Measurements from ENCODE around the gene PARS2. TPM values are rescaled to one million over a fixed set of nuclear protein-coding genes. Genes with fewer than 3 reads are reported as not detected.
A peak's percentile ranks its signal among the peaks of the same experiment; 100 is the strongest.

PARS2 gene
- total RNA-seq, 2 experiments from 2014 or later, result 5.3 to 7.6 TPM

DNA sequence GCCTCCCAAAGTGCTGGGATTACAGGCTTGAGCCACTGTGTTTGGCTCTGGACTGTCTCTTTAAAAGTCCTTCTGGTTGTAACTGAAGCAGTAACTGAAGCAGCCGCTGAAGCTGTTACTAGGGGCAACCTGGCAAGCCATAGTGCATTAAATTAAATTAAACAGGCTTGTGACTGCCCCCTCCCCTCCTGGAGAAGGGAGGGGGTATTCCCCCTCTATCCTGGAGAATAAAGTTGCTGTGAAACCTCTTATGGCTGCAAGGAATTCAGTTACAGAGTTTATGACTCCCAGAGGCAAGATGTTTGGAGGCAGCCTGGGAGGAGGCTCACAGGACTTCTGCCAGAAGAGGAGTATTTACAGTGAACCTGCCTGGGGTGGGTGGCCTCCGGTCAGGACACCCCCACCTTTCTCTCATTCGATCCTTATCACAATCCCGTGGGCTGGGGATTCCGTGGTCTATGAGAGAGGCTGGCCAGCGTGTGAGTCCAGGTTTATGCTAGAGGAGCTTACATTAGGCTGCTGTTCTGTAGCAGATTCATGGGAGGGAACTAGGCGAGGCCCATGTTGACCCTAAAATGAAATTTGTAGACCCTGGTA lies 28.5 kb upstream of the PARS2 start:
- intact Hi-C loops (cut with micrococcal nuclease; ENCODE audit: unreplicated experiment), result loop anchor here (1.0 kb wide), 1 partner anchor 120 kb away; no protein-coding TSS in a partner anchor
- Histone ChIP-seq H3K79me2 (ENCODE audit: insufficient read depth, low read depth, low read length) (no peaks in the 10 kb centered on the region), H3K36me3 (ENCODE audit: insufficient read depth, low read length) (no peaks in the 10 kb centered on the region), H3K4me2 (ENCODE audit: low read length) (no peak overlapping the region), H4K20me1 (ENCODE audit: insufficient read depth, low read length) (no peaks in the 10 kb centered on the region), H2AFZ (ENCODE audit: low read length) (no peak overlapping the region), H3K4me3 (ENCODE audit: low read depth, low read length, poor library complexity, severe bottlenecking) (no peak overlapping the region), H3K9me2 (ENCODE audit: insufficient read depth, low read length) (no peaks in the 10 kb centered on the region), H3K27ac (ENCODE audit: low read depth, low read length, poor library complexity, severe bottlenecking) (no peak overlapping the region), H3K9me3 (ENCODE audit: low read length) (0 out of 2 replicates have a peak, but pooled peaks cover 3% of the 10 kb centered on the region), H3K4me1 (ENCODE audit: insufficient read depth, low read length, poor library complexity, severe bottlenecking) (no peaks in the 10 kb centered on the region)
- no TSS peak for BruUV-seq (replicated peaks)
- ChIA-PET POLR2A (no interaction called here), CTCF (ENCODE audit: unreplicated experiment) (no interaction called here)
- TF ChIP-seq EZH2phosphoT487 (IDR thresholded peaks at IDR 0.05; ENCODE audit: borderline replicate concordance, low read depth, low read length), result no peak
- TF ChIP-seq, protein P1, sequence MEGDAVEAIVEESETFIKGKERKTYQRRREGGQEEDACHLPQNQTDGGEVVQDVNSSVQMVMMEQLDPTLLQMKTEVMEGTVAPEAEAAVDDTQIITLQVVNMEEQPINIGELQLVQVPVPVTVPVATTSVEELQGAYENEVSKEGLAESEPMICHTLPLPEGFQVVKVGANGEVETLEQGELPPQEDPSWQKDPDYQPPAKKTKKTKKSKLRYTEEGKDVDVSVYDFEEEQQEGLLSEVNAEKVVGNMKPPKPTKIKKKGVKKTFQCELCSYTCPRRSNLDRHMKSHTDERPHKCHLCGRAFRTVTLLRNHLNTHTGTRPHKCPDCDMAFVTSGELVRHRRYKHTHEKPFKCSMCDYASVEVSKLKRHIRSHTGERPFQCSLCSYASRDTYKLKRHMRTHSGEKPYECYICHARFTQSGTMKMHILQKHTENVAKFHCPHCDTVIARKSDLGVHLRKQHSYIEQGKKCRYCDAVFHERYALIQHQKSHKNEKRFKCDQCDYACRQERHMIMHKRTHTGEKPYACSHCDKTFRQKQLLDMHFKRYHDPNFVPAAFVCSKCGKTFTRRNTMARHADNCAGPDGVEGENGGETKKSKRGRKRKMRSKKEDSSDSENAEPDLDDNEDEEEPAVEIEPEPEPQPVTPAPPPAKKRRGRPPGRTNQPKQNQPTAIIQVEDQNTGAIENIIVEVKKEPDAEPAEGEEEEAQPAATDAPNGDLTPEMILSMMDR (conservative IDR thresholded peaks at IDR 0.05; ENCODE audit: low read length), result no peak
- no peak for DNase-seq (ENCODE audit: low spot score)

DNA sequence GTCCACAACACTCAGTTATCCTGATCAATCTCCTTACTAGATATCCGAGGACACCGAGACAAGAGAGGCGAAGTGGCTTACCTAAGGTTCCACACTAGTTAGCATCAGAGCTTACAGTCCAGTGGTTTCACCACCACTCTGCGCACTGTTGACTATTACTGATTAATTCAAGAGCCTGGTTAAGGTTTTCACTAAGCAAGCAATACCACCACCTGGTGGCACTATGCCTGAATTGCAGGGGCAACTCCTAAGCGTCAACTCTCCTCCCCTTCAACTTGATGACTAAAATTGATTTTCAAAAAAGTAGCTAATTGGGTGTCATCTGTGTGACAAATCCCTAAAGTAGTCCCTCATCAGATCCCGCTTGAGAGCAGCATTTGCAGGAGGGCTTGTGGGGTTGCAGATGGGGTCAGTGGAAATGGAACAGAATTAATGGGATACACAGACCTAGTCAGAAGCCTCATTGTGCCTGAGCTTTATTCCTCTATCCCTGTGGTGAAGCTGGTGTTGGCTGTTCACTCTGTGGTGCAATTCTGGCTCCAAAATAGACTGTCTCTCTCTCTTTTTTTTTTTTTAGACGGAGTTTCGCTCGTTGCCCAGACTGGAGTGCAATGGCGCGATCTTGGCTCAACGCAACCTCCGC lies 27.7 kb upstream of the PARS2 start:
- ChIA-PET POLR2A (no interaction called here), CTCF (ENCODE audit: unreplicated experiment) (no interaction called here)
- Histone ChIP-seq H3K4me2 (ENCODE audit: low read length) (no peak overlapping the region), H2AFZ (ENCODE audit: low read length) (no peak overlapping the region), H3K27ac (ENCODE audit: low read depth, low read length, poor library complexity, severe bottlenecking) (no peak overlapping the region), H4K20me1 (ENCODE audit: insufficient read depth, low read length) (no peaks in the 10 kb centered on the region), H3K9me2 (ENCODE audit: insufficient read depth, low read length) (no peaks in the 10 kb centered on the region), H3K9me3 (ENCODE audit: low read length) (0 out of 2 replicates have a peak, but pooled peaks cover 3% of the 10 kb centered on the region), H3K4me3 (ENCODE audit: low read depth, low read length, poor library complexity, severe bottlenecking) (no peak overlapping the region), H3K79me2 (ENCODE audit: insufficient read depth, low read depth, low read length) (no peaks in the 10 kb centered on the region), H3K36me3 (ENCODE audit: insufficient read depth, low read length) (no peaks in the 10 kb centered on the region), H3K4me1 (ENCODE audit: insufficient read depth, low read length, poor library complexity, severe bottlenecking) (no peaks in the 10 kb centered on the region)
- intact Hi-C loops (cut with micrococcal nuclease; ENCODE audit: unreplicated experiment), result loop anchor here (1.0 kb wide), 1 partner anchor 120 kb away; no protein-coding TSS in a partner anchor
- TF ChIP-seq, protein P1 (conservative IDR thresholded peaks at IDR 0.05; ENCODE audit: low read length), result peak; percentile 91
- TF ChIP-seq EZH2phosphoT487 (IDR thresholded peaks at IDR 0.05; ENCODE audit: borderline replicate concordance, low read depth, low read length), result no peak
- DNase-seq (ENCODE audit: low spot score), result peak; percentile 55
- BruUV-seq (replicated peaks), result no TSS peak

GRCh38 chr1:54788459-54788858 lies 24.1 kb upstream of the PARS2 start:
- H3K79me2 ChIP-seq (ENCODE audit: insufficient read depth, low read depth, low read length), result no peaks in the 10 kb centered on the region
- TF ChIP-seq EZH2phosphoT487 (IDR thresholded peaks at IDR 0.05; ENCODE audit: borderline replicate concordance, low read depth, low read length), result no peak
- TF ChIP-seq, protein P1 (conservative IDR thresholded peaks at IDR 0.05; ENCODE audit: low read length), result no peak
- H3K4me2 ChIP-seq (ENCODE audit: low read length), result no peak overlapping the region
- DNase-seq (ENCODE audit: low spot score), result no peak
- no peaks in the 10 kb centered on the region for H3K36me3 ChIP-seq (ENCODE audit: insufficient read depth, low read length)
- no peaks in the 10 kb centered on the region for H4K20me1 ChIP-seq (ENCODE audit: insufficient read depth, low read length)
- intact Hi-C loops (cut with micrococcal nuclease; ENCODE audit: unreplicated experiment), result no loop called here
- BruUV-seq (replicated peaks), result no TSS peak
- no peak overlapping the region for H2AFZ ChIP-seq (ENCODE audit: low read length)
- no peak overlapping the region for H3K27ac ChIP-seq (ENCODE audit: low read depth, low read length, poor library complexity, severe bottlenecking)
- H3K4me3 ChIP-seq (ENCODE audit: low read depth, low read length, poor library complexity, severe bottlenecking), result no peak overlapping the region
- ChIA-PET POLR2A (no interaction called here), CTCF (ENCODE audit: unreplicated experiment) (interaction anchor here (0.5 kb wide), 1 partner anchor 68 kb away, joined by 6 read pairs; no protein-coding TSS in a partner anchor)
- H3K9me3 ChIP-seq (ENCODE audit: low read length), result 0 out of 2 replicates have a peak, but pooled peaks cover 3% of the 10 kb centered on the region
- no peaks in the 10 kb centered on the region for H3K9me2 ChIP-seq (ENCODE audit: insufficient read depth, low read length)
- no peaks in the 10 kb centered on the region for H3K4me1 ChIP-seq (ENCODE audit: insufficient read depth, low read length, poor library complexity, severe bottlenecking)

Measured in OCI-LY7 (cell line).